Heart right ventricle (tissue), 16 donors: ENCODE measurements around the gene MAP9. TPM values are rescaled to one million over a fixed set of nuclear protein-coding genes. Genes with fewer than 3 reads are reported as not detected.

Source experiments
- ATAC-seq, 8 donors: fragments of 200-7000 bp; cut with Tn5 transposase; one replicate each; pipeline ENCODE4 v1.9.1; 2020; ENCODE audit warnings: mild to moderate bottlenecking in 8 of 8, moderate library complexity in 8 of 8, moderate number of reproducible peaks in 1 of 8
- DNase-seq, 2 donors: peaks; one replicate each; pipeline ENCODE4 v3.0.0-alpha.2; 2020
- H3K27ac ChIP-seq, 10 donors: fragments of 200-600 bp; sonication (generic) in 2 of 10; one replicate each; pipeline versions ENCODE4 v1.5.0 to v1.8.0; 2020 to 2022; ENCODE audit warnings: mild to moderate bottlenecking in 3 of 10
- H3K27me3 ChIP-seq, 7 donors: fragments of 200-600 bp; one replicate each; pipeline ENCODE4 v1.8.0; 2021 to 2022; ENCODE audit warnings: mild to moderate bottlenecking in 2 of 7
- H3K36me3 ChIP-seq, 9 donors: fragments of 200-600 bp; sonication (generic) in 1 of 9; one replicate each; pipeline versions ENCODE4 v1.5.0 to v1.8.0; 2020 to 2022; ENCODE audit warnings: mild to moderate bottlenecking in 2 of 9
- H3K4me1 ChIP-seq, 9 donors: fragments of 200-600 bp; sonication (generic) in 1 of 9; one replicate each; pipeline versions ENCODE4 v1.5.0 to v1.8.0; 2020 to 2022; ENCODE audit warnings: mild to moderate bottlenecking in 4 of 9
- H3K4me3 ChIP-seq, 10 donors: fragments of 200-600 bp; sonication (generic) in 2 of 10; one replicate each; pipeline versions ENCODE4 v1.5.0 to v1.8.0; 2020 to 2022; ENCODE audit warnings: mild to moderate bottlenecking in 7 of 10, moderate library complexity in 2 of 10
- H3K9me3 ChIP-seq, 11 donors: fragments of 200-600 bp in 10 of 11; sonication (generic) in 2 of 11; one replicate each; pipeline versions ENCODE4 v1.5.0 to v1.8.0; 2013 to 2022; ENCODE audit warnings: mild to moderate bottlenecking in 2 of 11, control low read depth in 1 of 11, moderate library complexity in 1 of 11
- WGBS, 2 donors: extraction: QIAGEN DNeasy Blood & Tissue Kit; methylation state at CpG; one replicate each; pipeline ENCODE4 v1.1.7; 2013; ENCODE audit warnings: inconsistent platforms in 1 of 2; 5-methylcytosine and 5-hydroxymethylcytosine counted together
- intact Hi-C, 10 donors: fragments of 100-400 bp; cut with DNase I; formaldehyde crosslinking; loops; one replicate each; pipeline versions ENCODE4 v1.11.1 to v1.14.2; 2022
- polyA plus RNA-seq, 2 donors: library from polyadenylated mRNA; stranded (reverse); fragments of 200-250 nt; gene quantifications; one replicate each; pipeline ENCODE4 v1.2.3, GENCODE V29; 2013
- total RNA-seq, 10 donors: library from RNA; stranded (reverse); fragmentation: NEBNext Ultra II Directional in 3 of 10; extraction: Animal tissue kit (Norgen Biotek cat#: 25700) in 3 of 10; gene quantifications; one replicate each; pipeline versions ENCODE4 v1.2.1 to v1.2.4, GENCODE V29; 2021 to 2023
- TF ChIP-seq, protein P1 (sequence below), 9 donors: fragments of 200-600 bp; sonication (generic) in 2 of 9; IDR thresholded peaks; one replicate each; pipeline versions ENCODE4 v1.5.0 to v1.8.0; 2021 to 2022; ENCODE audit warnings: antibody characterized with exemption in 9 of 9, mild to moderate bottlenecking in 5 of 9, moderate library complexity in 1 of 9
- donor health status: Arrhythmogenic right ventricular cardiomyopathy.
- donor health status: ischemic (EF 13 %, LVEDD 7.1; RV severe dilation, severe dysfunction).
- donor health status: healthy with polysubstance abuse.
- donor health status: DM: no; HTN: yes; CAD: no.
- donor health status: DM: no; HTN: no; CAD: no.
- donor health status: ischemic (EF 25% LVEDD 6.9; RV normal size, moderate dysfunction).
- donor health status: ischemic (EF 25% LVEDD 5.7; RV mildly dilated, moderate dysfunction).
- donor health status: healthy.
- donor health status: DM: yes; HTN: yes; CAD: no.
- donor health status: Ischemic cardiomyopathy.
- donor health status: ischemic (EF 35%, LVEDD 5.7; RV mildly dilated, moderate dysfunction).
- donor health status: nonischemic (EF 11% LVEDD 7.7; RV severe dilation, severe dysfunction).
- donor health status: DM: yes; HTN: yes; CAD: no.
- donor health status: PGD.
- donor health status: ischemic (EF 29% LVEDD 5.4; RV normal size, mild dysfunction).
- donor health status: nonischemic (EF 23%, LVEDD 6.1; RV moderate dilation, normal function).

The MAP9 gene
- total and polyA plus RNA-seq, 12 donors: 1.8 to 15.2 (median 9.7) TPM

DNA sequence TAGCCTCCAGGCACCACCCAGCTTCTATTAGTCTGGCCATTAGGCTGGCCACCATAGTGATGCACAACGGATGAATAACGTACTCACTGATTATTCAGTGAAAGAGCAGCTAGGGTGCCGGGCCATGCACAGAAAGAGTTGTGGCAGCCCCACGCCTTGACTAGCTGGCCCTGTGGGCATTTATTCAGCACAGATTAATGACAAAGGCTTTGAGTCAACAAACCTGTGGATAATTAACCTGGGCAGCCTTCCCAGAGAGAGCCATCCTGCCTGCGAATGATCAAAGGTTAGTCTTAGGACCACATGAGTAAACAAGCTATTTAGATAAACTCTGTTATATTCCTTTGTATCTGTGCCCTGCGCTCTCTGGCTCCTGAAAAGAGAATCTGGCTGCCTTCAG lies 37.2 kb downstream of the MAP9 start:
- Histone ChIP-seq H3K4me3 (no peak overlapping the region), H3K4me1 (no peaks in the 10 kb centered on the region), H3K9me3 (no peaks in the 10 kb centered on the region), H3K27me3 (peaks cover 0 to 8% (median 0%) of the 10 kb centered on the region in 7 donors), H3K27ac (no peak overlapping the region), H3K36me3 (no peaks in the 10 kb centered on the region)
- ATAC-seq (no peak), DNase-seq (no peak)
- TF ChIP-seq, protein P1, sequence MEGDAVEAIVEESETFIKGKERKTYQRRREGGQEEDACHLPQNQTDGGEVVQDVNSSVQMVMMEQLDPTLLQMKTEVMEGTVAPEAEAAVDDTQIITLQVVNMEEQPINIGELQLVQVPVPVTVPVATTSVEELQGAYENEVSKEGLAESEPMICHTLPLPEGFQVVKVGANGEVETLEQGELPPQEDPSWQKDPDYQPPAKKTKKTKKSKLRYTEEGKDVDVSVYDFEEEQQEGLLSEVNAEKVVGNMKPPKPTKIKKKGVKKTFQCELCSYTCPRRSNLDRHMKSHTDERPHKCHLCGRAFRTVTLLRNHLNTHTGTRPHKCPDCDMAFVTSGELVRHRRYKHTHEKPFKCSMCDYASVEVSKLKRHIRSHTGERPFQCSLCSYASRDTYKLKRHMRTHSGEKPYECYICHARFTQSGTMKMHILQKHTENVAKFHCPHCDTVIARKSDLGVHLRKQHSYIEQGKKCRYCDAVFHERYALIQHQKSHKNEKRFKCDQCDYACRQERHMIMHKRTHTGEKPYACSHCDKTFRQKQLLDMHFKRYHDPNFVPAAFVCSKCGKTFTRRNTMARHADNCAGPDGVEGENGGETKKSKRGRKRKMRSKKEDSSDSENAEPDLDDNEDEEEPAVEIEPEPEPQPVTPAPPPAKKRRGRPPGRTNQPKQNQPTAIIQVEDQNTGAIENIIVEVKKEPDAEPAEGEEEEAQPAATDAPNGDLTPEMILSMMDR (IDR thresholded peaks at IDR 0.05): no peak
- intact Hi-C loops: no loop called here
- 75 to 85% methylated on average over 6 of the region's 6 CpGs for WGBS, 2 donors

DNA sequence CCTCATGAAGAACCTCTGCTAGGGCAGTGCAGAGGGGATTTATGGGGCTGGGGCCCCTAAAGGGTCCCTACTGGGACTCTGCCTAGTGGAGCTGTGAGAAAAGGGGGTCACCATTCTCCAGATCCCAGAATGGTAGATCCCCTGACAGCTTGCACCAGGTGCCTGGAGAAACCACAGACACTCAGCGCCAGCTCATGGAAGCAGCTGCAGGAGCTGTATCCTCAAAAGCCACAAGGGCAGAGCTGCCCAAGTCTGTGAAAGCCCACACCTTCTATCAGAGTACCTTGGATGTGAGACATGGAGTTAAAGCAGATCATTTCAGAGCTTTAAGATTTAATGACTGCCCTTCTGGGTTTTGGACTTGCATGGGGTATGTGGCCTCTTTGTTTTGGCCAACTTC lies 38.6 kb downstream of the MAP9 start:
- WGBS, 2 donors: 93 to 95% methylated on average over 1 of the region's 1 CpG
- peaks cover 0 to 8% (median 0%) of the 10 kb centered on the region in 7 donors for H3K27me3 ChIP-seq
- TF ChIP-seq, protein P1 (IDR thresholded peaks at IDR 0.05): no peak
- H3K4me3 ChIP-seq: no peak overlapping the region
- no peak overlapping the region for H3K27ac ChIP-seq
- ATAC-seq (no peak), DNase-seq (no peak)
- intact Hi-C loops: no loop called here
- H3K4me1 ChIP-seq: no peaks in the 10 kb centered on the region
- no peaks in the 10 kb centered on the region for H3K36me3 ChIP-seq
- H3K9me3 ChIP-seq: peaks cover 0 to 3% (median 0%) of the 10 kb centered on the region in 11 donors

DNA sequence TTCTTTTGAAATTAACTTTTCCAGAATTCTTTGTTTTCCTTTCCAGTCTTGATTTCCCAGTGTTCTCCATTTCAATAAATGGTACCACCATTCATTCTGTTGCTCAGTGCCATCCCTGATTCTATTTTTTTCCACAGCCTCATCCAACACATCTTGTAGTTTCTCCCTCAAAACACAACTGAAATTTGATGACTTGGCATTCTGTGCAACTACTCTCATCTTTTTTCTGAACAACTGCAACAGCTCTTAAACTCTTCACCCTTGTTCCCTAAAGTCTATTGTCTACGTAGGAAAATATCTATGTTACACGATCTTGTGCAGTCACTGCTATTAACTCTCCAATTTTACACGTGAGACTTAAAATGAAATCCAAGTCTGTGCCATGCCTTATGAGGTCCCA lies 40.5 kb downstream of the MAP9 start:
- ATAC-seq: no peak
- intact Hi-C loops: no loop called here
- no peaks in the 10 kb centered on the region for H3K4me1 ChIP-seq
- no peaks in the 10 kb centered on the region for H3K36me3 ChIP-seq
- TF ChIP-seq, protein P1 (IDR thresholded peaks at IDR 0.05): no peak
- H3K27ac ChIP-seq: no peak overlapping the region
- no peak overlapping the region for H3K4me3 ChIP-seq
- peaks cover 0 to 8% (median 0%) of the 10 kb centered on the region in 7 donors for H3K27me3 ChIP-seq
- DNase-seq: no peak
- 79 to 87% methylated on average over 3 of the region's 3 CpGs for WGBS, 2 donors
- H3K9me3 ChIP-seq: peaks cover 0 to 5% (median 0%) of the 10 kb centered on the region in 11 donors

DNA sequence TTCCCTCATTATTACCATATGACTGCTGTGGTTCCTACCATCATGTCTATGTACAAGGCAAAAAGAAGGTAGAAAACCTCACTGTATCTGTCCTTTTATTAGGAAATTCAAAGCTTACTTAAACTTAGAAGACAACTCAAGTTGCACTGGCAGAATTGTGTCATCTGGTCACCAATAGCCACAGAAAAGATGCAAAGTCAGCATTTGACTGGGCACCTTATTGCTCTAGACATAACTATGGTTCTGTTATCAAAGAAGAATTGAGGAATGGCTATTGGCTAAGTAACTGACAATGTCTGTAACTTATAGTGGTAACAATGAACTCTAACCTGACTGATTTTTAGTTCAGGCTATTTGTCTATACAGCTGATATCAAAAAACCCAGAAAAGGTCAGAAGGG lies 45.3 kb downstream of the MAP9 start:
- Histone ChIP-seq H3K9me3 (peaks cover 0 to 5% (median 0%) of the 10 kb centered on the region in 11 donors), H3K27ac (no peak overlapping the region), H3K36me3 (no peaks in the 10 kb centered on the region), H3K4me1 (no peaks in the 10 kb centered on the region), H3K27me3 (peaks cover 0 to 4% (median 0%) of the 10 kb centered on the region in 7 donors), H3K4me3 (no peak overlapping the region)
- TF ChIP-seq, protein P1 (IDR thresholded peaks at IDR 0.05): no peak
- DNase-seq: no peak
- intact Hi-C loops: no loop called here
- no peak for ATAC-seq
